PC-3 (cell line): ENCODE results near the gene LAMA2.

ENCODE experiments used
- CTCF ChIP-seq: fragments of 300-600 bp; sonication (generic); conservative IDR thresholded peaks from 2 replicates; pipeline ENCODE4 v1.5.1; 2017; ENCODE audit warnings: antibody characterized with exemption, low read depth, mild to moderate bottlenecking, low read length
- EZH2 ChIP-seq: fragments of 300-600 bp; sonication (generic); IDR thresholded peaks from one replicate; pipeline ENCODE4 v1.6.1; 2017; ENCODE audit warnings: antibody characterized with exemption, mild to moderate bottlenecking, low read length; ENCODE audit not compliant: unreplicated experiment
- EZH2phosphoT487 ChIP-seq: fragments of 300-600 bp; sonication (generic); IDR thresholded peaks from 2 replicates; pipeline ENCODE4 v1.6.1; 2018; ENCODE audit warnings: mild to moderate bottlenecking, antibody characterized with exemption, low read length, borderline replicate concordance

- no peak for TF ChIP-seq CTCF
- TF ChIP-seq EZH2, result no peak
- no peak for TF ChIP-seq EZH2phosphoT487
These were observed 147.3 kb downstream of the LAMA2 start for GRCh38 chr6:129030215-129030614.
